HG03060 (cell line): Measurements from ENCODE around the gene MYOCD.
"Not testable (repeated sequence)": the region's sequence is repeated elsewhere in the genome, so short reads cannot be mapped to it uniquely, and the experiment has no call there.

Experiments
- ATAC-seq: cut with Tn5 transposase; IDR thresholded peaks from one replicate; pipeline ENCODE4 v1.9.1; 2021; ENCODE audit warnings: low read depth, moderate number of reproducible peaks; ENCODE audit not compliant: unreplicated experiment

MYOCD gene, protein sequence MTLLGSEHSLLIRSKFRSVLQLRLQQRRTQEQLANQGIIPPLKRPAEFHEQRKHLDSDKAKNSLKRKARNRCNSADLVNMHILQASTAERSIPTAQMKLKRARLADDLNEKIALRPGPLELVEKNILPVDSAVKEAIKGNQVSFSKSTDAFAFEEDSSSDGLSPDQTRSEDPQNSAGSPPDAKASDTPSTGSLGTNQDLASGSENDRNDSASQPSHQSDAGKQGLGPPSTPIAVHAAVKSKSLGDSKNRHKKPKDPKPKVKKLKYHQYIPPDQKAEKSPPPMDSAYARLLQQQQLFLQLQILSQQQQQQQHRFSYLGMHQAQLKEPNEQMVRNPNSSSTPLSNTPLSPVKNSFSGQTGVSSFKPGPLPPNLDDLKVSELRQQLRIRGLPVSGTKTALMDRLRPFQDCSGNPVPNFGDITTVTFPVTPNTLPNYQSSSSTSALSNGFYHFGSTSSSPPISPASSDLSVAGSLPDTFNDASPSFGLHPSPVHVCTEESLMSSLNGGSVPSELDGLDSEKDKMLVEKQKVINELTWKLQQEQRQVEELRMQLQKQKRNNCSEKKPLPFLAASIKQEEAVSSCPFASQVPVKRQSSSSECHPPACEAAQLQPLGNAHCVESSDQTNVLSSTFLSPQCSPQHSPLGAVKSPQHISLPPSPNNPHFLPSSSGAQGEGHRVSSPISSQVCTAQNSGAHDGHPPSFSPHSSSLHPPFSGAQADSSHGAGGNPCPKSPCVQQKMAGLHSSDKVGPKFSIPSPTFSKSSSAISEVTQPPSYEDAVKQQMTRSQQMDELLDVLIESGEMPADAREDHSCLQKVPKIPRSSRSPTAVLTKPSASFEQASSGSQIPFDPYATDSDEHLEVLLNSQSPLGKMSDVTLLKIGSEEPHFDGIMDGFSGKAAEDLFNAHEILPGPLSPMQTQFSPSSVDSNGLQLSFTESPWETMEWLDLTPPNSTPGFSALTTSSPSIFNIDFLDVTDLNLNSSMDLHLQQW

DNA sequence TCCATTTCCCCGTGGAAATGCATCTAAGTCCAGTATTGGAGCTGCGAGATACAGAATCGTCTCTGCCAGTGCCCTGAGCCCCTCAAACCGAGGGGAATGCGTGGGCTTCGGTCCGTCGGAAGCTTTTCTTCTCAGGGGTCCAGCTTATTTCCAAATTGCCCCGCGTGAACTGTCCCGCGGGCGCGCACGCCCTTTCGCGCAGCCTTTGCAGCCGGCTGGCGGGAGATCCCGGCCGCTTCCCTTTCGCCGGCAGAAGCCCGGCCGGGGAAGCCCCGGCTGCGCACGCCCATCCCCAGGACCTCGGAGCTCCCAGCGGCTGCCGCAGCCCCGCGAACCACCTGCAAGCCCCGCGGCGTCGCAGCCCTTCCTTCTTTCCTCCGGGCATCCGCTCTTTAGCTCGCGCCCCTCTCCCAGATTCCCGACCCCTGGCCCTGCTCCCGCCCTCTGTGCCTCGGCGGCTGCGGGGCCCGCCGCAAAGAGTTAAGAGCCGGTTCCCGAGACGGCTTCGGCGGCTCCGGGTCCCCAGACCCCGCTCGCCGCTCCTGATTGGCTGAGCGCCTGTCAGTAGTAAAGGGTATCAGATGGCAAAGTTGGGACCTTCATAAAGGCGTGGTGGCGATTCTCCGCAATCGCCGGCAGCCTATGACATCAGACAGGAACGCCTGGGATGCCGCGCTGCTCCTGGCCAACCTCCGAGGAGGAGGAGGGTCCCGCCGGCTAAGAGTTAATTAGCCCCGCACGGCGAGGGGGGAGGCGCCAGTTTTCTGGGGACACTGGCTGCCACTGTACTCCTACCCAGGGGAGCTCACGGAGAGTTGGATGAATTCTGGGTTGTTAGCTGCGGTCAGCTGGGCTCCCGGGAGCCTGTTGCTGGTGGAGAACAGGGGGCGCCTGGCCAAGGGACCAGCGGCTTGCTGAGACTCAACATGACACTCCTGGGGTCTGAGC, at the start of gene MYOCD:
TSS of gene MYOCD (plus strand) at position 628 of the 948 bp plus-strand sequence. CDS start at position 927, 299 bp downstream.
- ATAC-seq, result no peak

- ATAC-seq, result no peak
Observed at GRCh38 chr17:12616161-12616560, 49.5 kb upstream of the MYOCD start.

GRCh38 chr17:12618557-12618956, 47.1 kb upstream of the MYOCD start:
- ATAC-seq, result no peak

DNA sequence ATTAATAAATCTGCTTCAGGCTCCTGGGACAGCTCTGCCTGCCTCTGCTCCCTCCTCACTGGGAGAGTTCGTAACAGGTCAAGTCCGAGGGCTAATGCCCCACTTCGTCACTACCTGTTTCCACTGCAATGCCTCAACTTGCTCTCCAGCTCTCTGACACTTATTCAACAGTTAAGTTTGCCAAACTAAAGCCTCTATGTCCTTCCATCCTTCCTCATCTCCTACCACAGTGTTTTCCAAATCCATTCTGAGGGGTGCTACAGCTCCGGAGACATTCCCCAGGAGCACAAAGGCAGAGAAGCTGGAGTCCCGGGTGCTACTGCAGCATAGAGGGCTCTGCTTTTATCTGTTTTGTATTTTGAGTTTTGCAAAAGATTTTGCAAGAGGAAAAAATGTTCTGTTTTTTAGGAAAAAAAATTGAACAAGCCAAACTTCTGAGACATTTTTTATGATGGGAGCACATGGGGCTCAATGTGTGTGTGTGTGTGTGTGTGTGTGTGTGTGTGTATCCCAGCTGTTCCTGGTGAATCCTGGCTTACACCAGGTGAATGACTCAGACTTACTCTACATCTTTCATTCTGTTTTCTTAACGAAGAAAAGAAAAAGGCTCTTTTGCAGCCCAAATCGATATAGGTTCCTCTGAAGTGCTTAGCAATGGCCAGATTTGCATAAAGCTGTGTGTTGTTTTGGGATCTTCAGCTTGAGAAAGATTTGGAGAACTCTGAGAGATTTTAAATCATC, 46.1 kb upstream of the MYOCD start:
- no peak for ATAC-seq

DNA sequence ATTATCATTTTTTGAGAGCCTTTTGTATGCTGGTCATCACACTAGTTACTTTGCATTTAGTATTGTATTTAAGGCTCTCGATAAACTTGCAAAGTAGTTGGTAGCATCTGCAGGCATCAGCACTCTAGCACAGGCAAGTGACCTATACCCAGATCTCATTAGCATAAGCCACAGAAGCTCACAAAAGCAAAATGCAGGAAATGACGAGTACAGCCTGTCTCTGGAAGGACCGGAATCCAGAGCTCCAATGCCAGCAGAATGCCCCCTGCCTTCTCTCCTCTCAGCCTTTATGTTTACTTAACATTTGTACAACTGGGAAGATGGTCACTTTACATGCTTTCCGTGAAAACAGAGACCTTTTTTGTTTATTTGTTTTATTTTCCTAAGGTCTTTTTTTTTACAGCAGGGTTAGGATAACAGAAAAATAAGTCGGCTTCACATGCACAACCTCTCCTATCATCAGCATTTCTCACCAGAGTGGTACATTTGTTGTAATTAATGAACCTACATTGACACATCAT, 45.4 kb upstream of the MYOCD start:
- no peak for ATAC-seq

DNA sequence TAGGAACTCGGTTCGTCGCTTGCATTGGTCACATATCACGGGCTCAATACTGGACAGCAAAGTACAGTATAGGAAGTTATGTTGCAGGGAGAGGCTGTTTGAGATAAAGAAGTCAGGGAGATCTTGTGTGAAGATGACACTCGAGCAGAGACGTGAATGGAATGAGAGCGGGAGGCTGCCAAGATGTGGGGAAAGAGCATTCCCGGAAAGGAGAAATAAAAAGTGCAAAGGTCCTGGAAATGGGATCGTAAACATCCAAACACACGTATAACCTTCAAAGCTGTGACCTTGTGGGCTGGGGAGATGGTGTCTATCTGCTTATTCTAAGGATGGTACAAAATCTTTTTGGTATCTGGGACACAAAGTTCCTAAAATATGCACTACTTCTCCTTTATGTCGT, 43.0 kb upstream of the MYOCD start:
- no peak for ATAC-seq

- ATAC-seq, result no peak
Observed at GRCh38 chr17:12623220-12623848, 42.4 kb upstream of the MYOCD start.

DNA sequence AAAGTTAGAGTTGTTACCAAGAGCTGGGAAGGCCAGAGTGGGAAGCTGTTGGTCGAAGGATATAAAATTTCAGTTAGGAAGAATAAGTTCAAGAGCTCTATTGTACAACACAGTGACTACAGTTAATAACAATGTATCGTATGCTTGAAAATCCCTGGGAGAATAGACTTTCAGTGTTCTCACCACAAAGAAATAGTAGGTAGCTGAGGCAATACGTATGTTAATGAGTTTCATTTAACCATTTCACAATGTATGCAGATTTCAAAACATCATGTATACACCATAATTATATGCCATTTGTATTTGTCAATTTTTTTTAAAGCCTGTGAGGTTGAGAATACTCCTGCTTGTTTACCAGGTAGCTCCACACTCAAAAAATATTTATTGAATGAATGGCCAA, 41.5 kb upstream of the MYOCD start:
- no peak for ATAC-seq

GRCh38 chr17:12625092-12625491, 40.6 kb upstream of the MYOCD start:
- ATAC-seq, result no peak

- no peak for ATAC-seq
Observed at GRCh38 chr17:12627177-12627629, 38.5 kb upstream of the MYOCD start.

- no peak for ATAC-seq
Observed at GRCh38 chr17:12627781-12628451, 37.8 kb upstream of the MYOCD start.

DNA sequence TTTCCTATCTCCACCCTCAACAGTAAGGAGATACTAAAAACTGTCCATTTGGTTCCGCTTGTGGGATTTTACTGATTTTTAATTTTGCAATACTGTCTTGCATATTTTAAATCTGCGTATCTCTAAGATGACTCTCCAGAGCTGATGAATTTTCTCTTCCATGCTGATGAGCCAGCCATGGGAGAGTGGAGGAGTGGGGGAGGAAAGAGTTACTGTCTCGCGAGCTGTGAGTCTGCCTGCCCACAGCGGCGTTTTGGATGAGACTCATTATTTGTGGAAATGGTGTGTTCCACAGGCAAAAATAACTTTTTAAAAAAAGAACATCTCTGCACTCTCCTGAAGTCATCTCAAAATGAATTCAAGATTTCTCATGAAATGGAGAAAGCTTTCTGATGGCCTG, 34.6 kb upstream of the MYOCD start:
- ATAC-seq, result no peak

- ATAC-seq, result no peak
Observed at GRCh38 chr17:12632785-12633184, 32.9 kb upstream of the MYOCD start.

GRCh38 chr17:12634789-12635414, 30.8 kb upstream of the MYOCD start:
- no peak for ATAC-seq

DNA sequence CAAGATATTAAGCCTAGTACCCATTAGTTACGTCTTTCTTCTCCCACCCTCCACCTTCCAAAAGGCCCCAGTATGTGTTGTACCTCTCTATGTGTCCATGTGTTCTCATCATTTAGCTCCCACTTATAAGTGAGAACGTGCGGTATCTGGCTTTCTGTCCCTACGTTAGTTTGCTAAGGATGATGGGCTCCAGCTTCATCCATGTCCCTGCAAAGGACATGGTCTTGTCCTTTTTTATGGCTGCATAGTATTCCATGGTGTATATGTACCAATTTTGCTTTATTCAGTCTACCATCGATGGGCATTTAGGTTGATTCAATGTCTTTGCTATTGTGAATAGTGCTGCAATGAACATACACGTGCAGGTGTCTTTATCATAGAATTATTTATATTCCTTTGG, 29.7 kb upstream of the MYOCD start:
- ATAC-seq, result not testable (repeated sequence)

- ATAC-seq, result no peak
Observed at GRCh38 chr17:12637015-12637414, 28.7 kb upstream of the MYOCD start.

- no peak for ATAC-seq
Observed at GRCh38 chr17:12637745-12638651, 27.7 kb upstream of the MYOCD start.
